SU-DHL-6 (cell line): ENCODE results near the gene NTNG1.

ENCODE experiments used
- CTCF ChIP-seq: fragments of 200-600 bp; sonication (generic); IDR thresholded peaks from one replicate; pipeline ENCODE4 v1.5.1; 2017; ENCODE audit warnings: antibody characterized with exemption, mild to moderate bottlenecking, low read length, moderate library complexity; ENCODE audit not compliant: insufficient read depth, poor library complexity, severe bottlenecking
- EZH2phosphoT487 ChIP-seq: fragments of 200-600 bp; sonication (generic), shearing (Covaris generic); conservative IDR thresholded peaks from 2 replicates; pipeline ENCODE4 v1.6.1; 2018; ENCODE audit warnings: mild to moderate bottlenecking, antibody characterized with exemption, low read length, moderate library complexity, mixed read lengths

GRCh38 chr1:107481756-107482384 is 341.0 kb downstream of the NTNG1 start:
- no peak for TF ChIP-seq CTCF
- no peak for TF ChIP-seq EZH2phosphoT487
